Coronary artery (tissue), 2 donors: ENCODE measurements around the gene COL2A1.
"Not testable (repeated sequence)": the region's sequence is repeated elsewhere in the genome, so short reads cannot be mapped to it uniquely, and the experiment has no call there.

ENCODE experiments used
- DNase-seq: peaks from one replicate; pipeline ENCODE4 v3.0.0-alpha.2; 2017; ENCODE audit warnings: low spot score
- H3K27ac ChIP-seq, 2 donors: fragments of 200-600 bp; sonication (generic); one replicate each; pipeline ENCODE4 v1.5.1; 2016 to 2019
- H3K4me3 ChIP-seq: fragments of 200-600 bp; sonication (generic); 2 replicates; pipeline ENCODE4 v1.5.1; 2016; ENCODE audit warnings: mild to moderate bottlenecking, moderate library complexity
- TF ChIP-seq, protein P1 (sequence below): fragments of 200-600 bp; sonication (generic); IDR thresholded peaks from one replicate; pipeline ENCODE4 v1.5.1; 2019; ENCODE audit warnings: antibody characterized with exemption

COL2A1 gene

DNA sequence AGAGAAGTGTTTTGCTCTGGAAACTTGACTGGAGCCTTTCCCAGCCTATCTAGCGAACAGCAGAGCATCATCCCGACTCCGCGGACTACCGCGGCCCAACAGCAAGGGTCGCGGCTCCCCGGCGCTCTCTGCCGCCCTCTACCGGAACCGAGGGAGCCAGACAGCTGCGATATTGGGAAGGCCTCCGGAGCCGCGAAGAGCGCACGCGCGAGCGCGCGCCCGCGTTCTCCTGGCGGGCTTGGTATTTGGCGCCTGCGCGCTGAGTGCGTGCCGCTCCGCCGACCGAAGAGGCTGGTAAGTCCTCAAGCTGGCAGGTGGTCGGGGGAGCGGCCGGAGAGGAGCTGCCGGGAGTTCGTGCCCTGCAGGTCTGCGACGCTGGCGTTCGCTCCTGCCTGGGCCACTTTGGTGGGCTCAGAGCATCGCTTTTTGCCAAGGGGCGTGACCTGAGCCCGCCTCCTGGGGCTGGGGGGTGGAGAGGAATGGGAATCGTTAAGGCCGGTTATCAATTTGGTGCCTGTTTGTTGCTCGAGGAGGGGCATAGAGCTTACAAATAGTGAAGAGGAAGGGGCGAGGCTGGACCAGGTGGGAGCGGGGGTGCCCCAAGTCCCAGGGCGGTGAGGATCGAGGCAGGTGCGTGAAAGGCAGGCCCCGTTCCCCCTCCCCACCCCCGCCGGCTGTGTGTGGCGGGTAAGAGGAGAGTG, 40.8 kb downstream of the COL2A1 start, which contains the start of gene TMEM106C:
Gene TMEM106C, plus strand, starts transcription at position 257 of the 701 bp plus-strand sequence. CDS start 641 bp downstream, outside the sequence.
- peak within 1 kb of the TSS; percentile 98 for H3K4me3 ChIP-seq
- DNase-seq: peak; percentile 91
- peak within 1 kb of the TSS; percentile 70 to 78 for H3K27ac ChIP-seq
- TF ChIP-seq, protein P1, sequence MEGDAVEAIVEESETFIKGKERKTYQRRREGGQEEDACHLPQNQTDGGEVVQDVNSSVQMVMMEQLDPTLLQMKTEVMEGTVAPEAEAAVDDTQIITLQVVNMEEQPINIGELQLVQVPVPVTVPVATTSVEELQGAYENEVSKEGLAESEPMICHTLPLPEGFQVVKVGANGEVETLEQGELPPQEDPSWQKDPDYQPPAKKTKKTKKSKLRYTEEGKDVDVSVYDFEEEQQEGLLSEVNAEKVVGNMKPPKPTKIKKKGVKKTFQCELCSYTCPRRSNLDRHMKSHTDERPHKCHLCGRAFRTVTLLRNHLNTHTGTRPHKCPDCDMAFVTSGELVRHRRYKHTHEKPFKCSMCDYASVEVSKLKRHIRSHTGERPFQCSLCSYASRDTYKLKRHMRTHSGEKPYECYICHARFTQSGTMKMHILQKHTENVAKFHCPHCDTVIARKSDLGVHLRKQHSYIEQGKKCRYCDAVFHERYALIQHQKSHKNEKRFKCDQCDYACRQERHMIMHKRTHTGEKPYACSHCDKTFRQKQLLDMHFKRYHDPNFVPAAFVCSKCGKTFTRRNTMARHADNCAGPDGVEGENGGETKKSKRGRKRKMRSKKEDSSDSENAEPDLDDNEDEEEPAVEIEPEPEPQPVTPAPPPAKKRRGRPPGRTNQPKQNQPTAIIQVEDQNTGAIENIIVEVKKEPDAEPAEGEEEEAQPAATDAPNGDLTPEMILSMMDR: peak; percentile 95

DNA sequence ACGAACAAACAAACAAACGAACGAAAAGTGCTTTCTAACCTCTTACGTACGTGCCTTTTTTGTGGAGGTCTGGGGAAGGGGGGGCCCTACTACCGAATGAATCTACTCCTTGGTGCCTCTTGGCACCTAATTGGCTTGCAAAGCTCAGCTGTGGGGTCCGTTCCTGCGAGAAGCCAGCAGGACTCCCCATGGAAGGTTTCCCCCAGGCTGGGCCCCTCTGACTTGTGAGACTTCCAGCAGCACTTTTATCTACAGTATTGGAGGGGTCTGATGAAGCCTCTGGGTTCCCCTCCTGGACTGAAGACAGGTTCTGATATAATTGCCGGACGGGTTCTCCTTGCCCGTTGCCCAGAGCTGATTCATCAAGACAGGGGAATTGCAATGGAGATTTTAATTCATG, 42.1 kb downstream of the COL2A1 start:
- TF ChIP-seq, protein P1: no peak
- Histone ChIP-seq H3K4me3 (no peak overlapping the region), H3K27ac (no peak overlapping the region)
- no peak for DNase-seq

DNA sequence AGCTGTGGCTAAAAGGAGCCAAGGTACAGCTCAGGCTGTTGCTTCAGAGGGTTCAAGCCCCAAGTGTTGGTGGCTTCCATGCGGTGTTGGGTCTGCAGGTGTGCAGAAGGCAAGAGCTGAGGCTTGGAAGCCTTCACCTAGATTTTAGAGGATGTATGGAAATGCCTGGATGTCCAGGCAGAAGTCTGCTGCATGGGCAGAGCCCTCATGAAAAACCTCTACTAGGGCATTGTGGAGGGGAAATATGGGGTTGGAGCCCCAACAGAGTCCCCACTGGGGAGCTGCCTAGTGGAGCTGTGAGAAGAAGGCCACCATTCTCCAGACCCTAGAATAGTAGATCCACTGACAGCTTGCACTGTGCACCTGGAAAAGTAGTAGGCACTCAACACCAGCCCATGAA, 46.6 kb downstream of the COL2A1 start:
- not testable (repeated sequence) for DNase-seq, H3K27ac ChIP-seq, H3K4me3 ChIP-seq

DNA sequence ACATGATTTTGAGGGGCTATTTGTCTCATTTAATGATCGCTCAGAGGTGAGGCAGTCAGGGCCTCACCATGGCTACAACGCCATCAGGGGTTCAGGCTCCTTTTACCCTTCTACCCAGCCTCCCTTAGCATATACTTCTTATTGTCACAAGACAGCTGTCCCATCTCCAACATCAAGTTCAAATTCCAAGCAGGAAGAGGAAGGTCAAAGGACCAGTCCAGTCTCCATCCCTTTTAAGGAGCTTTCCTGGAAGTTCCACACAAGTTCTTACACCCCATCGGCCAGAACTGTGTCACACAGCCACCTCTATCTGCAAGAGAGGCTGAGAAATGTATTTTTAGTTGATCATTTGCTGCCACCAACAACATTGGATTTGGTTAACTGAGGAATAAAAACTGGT, 49.2 kb downstream of the COL2A1 start:
- no peak for DNase-seq
- H3K4me3 ChIP-seq: no peak overlapping the region
- TF ChIP-seq, protein P1: no peak
- H3K27ac ChIP-seq: no peak overlapping the region

DNA sequence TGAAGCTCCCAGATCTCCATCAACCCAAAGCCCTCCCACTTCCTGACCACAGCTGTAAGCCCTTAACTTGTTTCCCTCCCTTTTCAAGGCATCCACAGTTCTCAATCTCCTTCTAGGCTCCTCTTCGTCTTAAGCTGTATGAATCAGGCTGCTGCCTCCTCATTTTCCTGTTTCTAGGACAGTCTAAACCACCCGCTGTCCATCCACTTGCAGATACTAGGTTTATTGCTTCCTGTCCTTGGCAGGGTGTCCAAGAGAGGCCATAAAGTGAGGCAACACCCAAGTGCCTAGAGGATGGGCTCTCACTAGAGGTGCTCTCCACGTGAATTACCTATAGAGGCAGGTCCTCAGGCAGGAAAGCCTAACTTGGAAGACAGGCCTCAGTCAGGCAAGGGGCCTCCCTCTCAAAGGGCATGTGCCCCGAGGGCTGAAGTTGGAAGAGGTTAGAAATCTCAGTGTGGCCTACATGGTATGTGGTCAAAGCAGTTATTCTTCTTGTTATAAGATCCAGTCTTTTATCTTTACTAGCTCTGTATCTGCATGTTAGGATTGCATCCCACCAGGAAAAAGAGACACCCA, 49.7 kb downstream of the COL2A1 start:
- no peak for DNase-seq
- H3K4me3 ChIP-seq: no peak overlapping the region
- H3K27ac ChIP-seq: no peak overlapping the region
- TF ChIP-seq, protein P1: no peak

DNA sequence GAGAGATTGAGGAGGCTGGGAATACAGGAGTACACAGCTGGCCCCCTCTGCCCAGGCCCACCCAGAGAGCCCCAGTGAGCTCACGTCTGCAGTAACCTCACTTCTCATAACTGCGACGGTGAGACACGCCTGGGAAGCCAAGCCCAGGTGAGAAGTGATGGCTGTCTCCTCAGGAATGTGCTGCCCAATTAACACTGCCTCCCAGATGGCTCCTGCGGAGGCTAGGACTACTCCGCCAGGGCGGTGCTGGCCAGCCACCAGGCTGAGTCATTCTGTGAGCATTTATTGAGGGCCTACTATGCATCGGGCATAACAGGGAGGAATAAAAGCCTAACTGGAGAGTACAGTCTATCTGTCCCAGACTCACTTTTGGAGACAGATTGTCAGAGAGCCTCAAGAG, 50.2 kb downstream of the COL2A1 start:
- DNase-seq: peak; percentile 66
- H3K27ac ChIP-seq: no peak overlapping the region
- TF ChIP-seq, protein P1: no peak
- H3K4me3 ChIP-seq: no peak overlapping the region

DNA sequence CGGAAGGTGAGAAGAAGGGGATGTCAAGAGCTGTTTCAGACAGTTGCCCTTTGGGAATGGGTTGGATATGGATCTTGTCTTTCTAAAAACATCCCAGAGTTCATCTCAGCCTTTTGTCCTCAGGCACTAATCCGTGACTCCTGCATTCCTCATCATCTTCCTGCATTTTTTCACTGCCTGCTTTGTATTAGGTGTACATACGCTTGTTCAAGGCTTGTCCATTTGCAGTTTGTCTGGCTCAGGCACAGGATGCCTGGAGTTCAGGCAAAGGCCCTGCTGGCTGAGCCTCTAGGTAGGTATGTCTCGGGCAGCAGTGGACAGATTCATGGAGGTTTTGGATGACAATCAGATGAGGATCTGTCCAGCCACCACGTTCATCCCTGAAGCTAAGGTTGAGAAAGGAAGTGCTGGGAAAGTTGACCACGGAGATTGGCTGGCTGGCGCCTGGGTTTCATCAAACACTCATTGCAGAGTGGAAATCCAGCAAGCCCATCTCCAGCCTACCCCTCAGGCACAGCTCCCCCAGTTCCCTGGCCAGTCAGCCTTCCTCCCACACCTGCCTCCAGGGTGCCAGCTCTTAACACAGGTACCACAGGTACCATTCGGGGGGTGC, 53.3 kb downstream of the COL2A1 start:
- TF ChIP-seq, protein P1: no peak
- H3K4me3 ChIP-seq: no peak overlapping the region
- H3K27ac ChIP-seq: no peak overlapping the region
- DNase-seq: peak; percentile 71
